HEK293 (cell line): ENCODE measurements around the gene ARHGAP21.
A peak's percentile ranks its signal among the peaks of the same experiment; 100 is the strongest.

Experiments used
- EGR2 ChIP-seq: fragments of 450-650 bp; formaldehyde crosslinking; IDR thresholded peaks from 2 replicates; pipeline ENCODE4 v1.5.1; 2016; ENCODE audit warnings: low read depth, missing biosample characterization, missing genetic modification characterization
- KLF1 ChIP-seq: fragments of 450-650 bp; formaldehyde crosslinking; IDR thresholded peaks from 2 replicates; pipeline ENCODE4 v1.5.1; 2016; ENCODE audit warnings: missing biosample characterization, missing genetic modification characterization
- KLF8 ChIP-seq: fragments of 450-650 bp; formaldehyde crosslinking; IDR thresholded peaks from 2 replicates; pipeline ENCODE4 v1.5.1; 2016; ENCODE audit warnings: missing biosample characterization, missing genetic modification characterization
- KLF9 ChIP-seq: fragments of 450-650 bp; formaldehyde crosslinking; IDR thresholded peaks from 2 replicates; pipeline ENCODE4 v1.5.1; 2016; ENCODE audit warnings: missing biosample characterization, missing genetic modification characterization, low read depth
- TSHZ1 ChIP-seq: fragments of 450-650 bp; formaldehyde crosslinking; IDR thresholded peaks from 2 replicates; pipeline ENCODE4 v1.5.1; 2016; ENCODE audit warnings: missing biosample characterization, missing genetic modification characterization, borderline replicate concordance
- ZBTB10 ChIP-seq: fragments of 450-650 bp; formaldehyde crosslinking; IDR thresholded peaks from 2 replicates; pipeline ENCODE4 v1.5.1; 2016; ENCODE audit warnings: missing biosample characterization, missing genetic modification characterization
- ZBTB11 ChIP-seq: fragments of 450-650 bp; formaldehyde crosslinking; conservative IDR thresholded peaks from 2 replicates; pipeline ENCODE4 v1.5.1; 2016; ENCODE audit warnings: low read depth, missing biosample characterization, missing genetic modification characterization
- ZBTB17 ChIP-seq: fragments of 450-650 bp; formaldehyde crosslinking; IDR thresholded peaks from 2 replicates; pipeline ENCODE4 v1.5.1; 2016; ENCODE audit warnings: missing biosample characterization, missing genetic modification characterization
- ZBTB20 ChIP-seq: fragments of 450-650 bp; formaldehyde crosslinking; IDR thresholded peaks from 2 replicates; pipeline ENCODE4 v1.5.1; 2016; ENCODE audit warnings: missing biosample characterization, missing genetic modification characterization
- ZBTB48 ChIP-seq: fragments of 450-650 bp; formaldehyde crosslinking; IDR thresholded peaks from 2 replicates; pipeline ENCODE4 v1.5.1; 2016; ENCODE audit warnings: missing biosample characterization, missing genetic modification characterization
- ZBTB8A ChIP-seq: fragments of 450-650 bp; formaldehyde crosslinking; IDR thresholded peaks from 2 replicates; pipeline ENCODE4 v1.5.1; 2016; ENCODE audit warnings: missing biosample characterization, missing genetic modification characterization
- ZEB2 ChIP-seq: fragments of 450-650 bp; formaldehyde crosslinking; IDR thresholded peaks from 2 replicates; pipeline ENCODE4 v1.5.1; 2016; ENCODE audit warnings: missing biosample characterization, missing genetic modification characterization
- ZFP37 ChIP-seq: fragments of 450-650 bp; formaldehyde crosslinking; IDR thresholded peaks from 2 replicates; pipeline ENCODE4 v1.5.1; 2016; ENCODE audit warnings: missing biosample characterization, missing genetic modification characterization
- ZNF239 ChIP-seq: fragments of 450-650 bp; formaldehyde crosslinking; IDR thresholded peaks from 2 replicates; pipeline ENCODE4 v1.5.1; 2016; ENCODE audit warnings: missing biosample characterization, missing genetic modification characterization
- ZNF366 ChIP-seq: fragments of 450-650 bp; formaldehyde crosslinking; conservative IDR thresholded peaks from 2 replicates; pipeline ENCODE4 v1.5.1; 2016; ENCODE audit warnings: missing biosample characterization, missing genetic modification characterization
- ZNF561 ChIP-seq: fragments of 450-650 bp; IDR thresholded peaks from 2 replicates; pipeline ENCODE4 v1.5.1; 2018; ENCODE audit warnings: missing biosample characterization, missing genetic modification characterization, borderline replicate concordance
- ZNF600 ChIP-seq: fragments of 450-650 bp; formaldehyde crosslinking; IDR thresholded peaks from 2 replicates; pipeline ENCODE4 v1.5.1; 2016; ENCODE audit warnings: missing biosample characterization, missing genetic modification characterization
- TF ChIP-seq, protein P1 (sequence below): sonication (generic); formaldehyde crosslinking; IDR thresholded peaks from 2 replicates; pipeline ENCODE4 v1.8.1; 2022; ENCODE audit warnings: mild to moderate bottlenecking, moderate library complexity, missing genetic modification reagents
- TF ChIP-seq, protein P2 (sequence below): fragments of 450-650 bp; formaldehyde crosslinking; IDR thresholded peaks from 2 replicates; pipeline ENCODE4 v1.5.1; 2017; ENCODE audit warnings: missing biosample characterization, missing genetic modification characterization
- TF ChIP-seq, protein P3 (sequence below): fragments of 450-650 bp; formaldehyde crosslinking; IDR thresholded peaks from 2 replicates; pipeline ENCODE4 v1.5.1; 2016; ENCODE audit warnings: missing biosample characterization, missing genetic modification characterization

ARHGAP21 gene

GRCh38 chr10:24724381-24725228, 918 bp upstream of the ARHGAP21 start (continued):
- peak; percentile 56 for TF ChIP-seq ZBTB11
- peak; percentile 32; the same call in 1 of the 2 replicates for TF ChIP-seq ZEB2 (tag by site-specific recombination)
- peak; percentile 12; the same call in 1 of the 2 replicates for TF ChIP-seq ZBTB48
- peak; percentile 71 for TF ChIP-seq KLF1 (tag by site-specific recombination)
- TF ChIP-seq ZNF366 (tag by site-specific recombination): 0 out of 2 replicates have a peak, but pooled peaks have one; percentile 22
- peak; percentile 61 for TF ChIP-seq ZBTB17 (tag by site-specific recombination)
- TF ChIP-seq, protein P1, sequence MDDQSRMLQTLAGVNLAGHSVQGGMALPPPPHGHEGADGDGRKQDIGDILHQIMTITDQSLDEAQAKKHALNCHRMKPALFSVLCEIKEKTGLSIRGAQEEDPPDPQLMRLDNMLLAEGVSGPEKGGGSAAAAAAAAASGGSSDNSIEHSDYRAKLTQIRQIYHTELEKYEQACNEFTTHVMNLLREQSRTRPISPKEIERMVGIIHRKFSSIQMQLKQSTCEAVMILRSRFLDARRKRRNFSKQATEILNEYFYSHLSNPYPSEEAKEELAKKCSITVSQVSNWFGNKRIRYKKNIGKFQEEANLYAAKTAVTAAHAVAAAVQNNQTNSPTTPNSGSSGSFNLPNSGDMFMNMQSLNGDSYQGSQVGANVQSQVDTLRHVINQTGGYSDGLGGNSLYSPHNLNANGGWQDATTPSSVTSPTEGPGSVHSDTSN (CRISPR knock-in tag): 0 out of 2 replicates have a peak, but pooled peaks have one; percentile 67
- peak; percentile 84 for TF ChIP-seq KLF9 (tag by site-specific recombination)
- TF ChIP-seq, protein P2, sequence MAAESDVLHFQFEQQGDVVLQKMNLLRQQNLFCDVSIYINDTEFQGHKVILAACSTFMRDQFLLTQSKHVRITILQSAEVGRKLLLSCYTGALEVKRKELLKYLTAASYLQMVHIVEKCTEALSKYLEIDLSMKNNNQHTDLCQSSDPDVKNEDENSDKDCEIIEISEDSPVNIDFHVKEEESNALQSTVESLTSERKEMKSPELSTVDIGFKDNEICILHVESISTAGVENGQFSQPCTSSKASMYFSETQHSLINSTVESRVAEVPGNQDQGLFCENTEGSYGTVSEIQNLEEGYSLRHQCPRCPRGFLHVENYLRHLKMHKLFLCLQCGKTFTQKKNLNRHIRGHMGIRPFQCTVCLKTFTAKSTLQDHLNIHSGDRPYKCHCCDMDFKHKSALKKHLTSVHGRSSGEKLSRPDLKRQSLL (tag by site-specific recombination): peak; percentile 83
- TF ChIP-seq ZNF561 (tag by site-specific recombination): peak; percentile 53; the same call in 1 of the 2 replicates
- TF ChIP-seq ZBTB20 (tag by site-specific recombination): peak; percentile 82; the same call in 1 of the 2 replicates
- TF ChIP-seq ZNF600 (tag by site-specific recombination): peak; percentile 79
- TF ChIP-seq, protein P3, sequence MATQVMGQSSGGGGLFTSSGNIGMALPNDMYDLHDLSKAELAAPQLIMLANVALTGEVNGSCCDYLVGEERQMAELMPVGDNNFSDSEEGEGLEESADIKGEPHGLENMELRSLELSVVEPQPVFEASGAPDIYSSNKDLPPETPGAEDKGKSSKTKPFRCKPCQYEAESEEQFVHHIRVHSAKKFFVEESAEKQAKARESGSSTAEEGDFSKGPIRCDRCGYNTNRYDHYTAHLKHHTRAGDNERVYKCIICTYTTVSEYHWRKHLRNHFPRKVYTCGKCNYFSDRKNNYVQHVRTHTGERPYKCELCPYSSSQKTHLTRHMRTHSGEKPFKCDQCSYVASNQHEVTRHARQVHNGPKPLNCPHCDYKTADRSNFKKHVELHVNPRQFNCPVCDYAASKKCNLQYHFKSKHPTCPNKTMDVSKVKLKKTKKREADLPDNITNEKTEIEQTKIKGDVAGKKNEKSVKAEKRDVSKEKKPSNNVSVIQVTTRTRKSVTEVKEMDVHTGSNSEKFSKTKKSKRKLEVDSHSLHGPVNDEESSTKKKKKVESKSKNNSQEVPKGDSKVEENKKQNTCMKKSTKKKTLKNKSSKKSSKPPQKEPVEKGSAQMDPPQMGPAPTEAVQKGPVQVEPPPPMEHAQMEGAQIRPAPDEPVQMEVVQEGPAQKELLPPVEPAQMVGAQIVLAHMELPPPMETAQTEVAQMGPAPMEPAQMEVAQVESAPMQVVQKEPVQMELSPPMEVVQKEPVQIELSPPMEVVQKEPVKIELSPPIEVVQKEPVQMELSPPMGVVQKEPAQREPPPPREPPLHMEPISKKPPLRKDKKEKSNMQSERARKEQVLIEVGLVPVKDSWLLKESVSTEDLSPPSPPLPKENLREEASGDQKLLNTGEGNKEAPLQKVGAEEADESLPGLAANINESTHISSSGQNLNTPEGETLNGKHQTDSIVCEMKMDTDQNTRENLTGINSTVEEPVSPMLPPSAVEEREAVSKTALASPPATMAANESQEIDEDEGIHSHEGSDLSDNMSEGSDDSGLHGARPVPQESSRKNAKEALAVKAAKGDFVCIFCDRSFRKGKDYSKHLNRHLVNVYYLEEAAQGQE: peak; percentile 60
- peak; percentile 16; the same call in 1 of the 2 replicates for TF ChIP-seq ZBTB10 (tag by site-specific recombination)
- peak; percentile 61 for TF ChIP-seq EGR2 (tag by site-specific recombination)
- peak; percentile 90 for TF ChIP-seq KLF8 (tag by site-specific recombination)
- TF ChIP-seq ZBTB8A (tag by site-specific recombination): 0 out of 2 replicates have a peak, but pooled peaks have one; percentile 9
- TF ChIP-seq ZFP37 (tag by site-specific recombination): 0 out of 2 replicates have a peak, but pooled peaks have one; percentile 50
- TF ChIP-seq TSHZ1 (tag by site-specific recombination): no peak
- TF ChIP-seq ZNF239 (tag by site-specific recombination): no peak
